GM13977 (cell line): ENCODE results near the gene TBXT.

Experiments used
- DNase-seq: peaks from one replicate; pipeline ENCODE4 v3.0.0; 2012; ENCODE audit warnings: low spot score
- in situ Hi-C: fragments of 300-500 bp; cut with MboI; formaldehyde crosslinking; loops from one replicate; pipeline ENCODE4 v1.12.0; 2022; ENCODE audit warnings: low sequenced_read_pairs, low pct_unique_long_range_greater_than_20kb, mixed read lengths, inconsistent platforms; ENCODE audit not compliant: unreplicated experiment
- TF ChIP-seq, protein P1 (sequence below): IDR thresholded peaks from 2 replicates; pipeline ENCODE4 v1.5.1; 2012; ENCODE audit warnings: mild to moderate bottlenecking, control low read depth; ENCODE audit not compliant: insufficient read depth; ENCODE audit errors: extremely low read depth, missing control alignments

The TBXT gene

DNA sequence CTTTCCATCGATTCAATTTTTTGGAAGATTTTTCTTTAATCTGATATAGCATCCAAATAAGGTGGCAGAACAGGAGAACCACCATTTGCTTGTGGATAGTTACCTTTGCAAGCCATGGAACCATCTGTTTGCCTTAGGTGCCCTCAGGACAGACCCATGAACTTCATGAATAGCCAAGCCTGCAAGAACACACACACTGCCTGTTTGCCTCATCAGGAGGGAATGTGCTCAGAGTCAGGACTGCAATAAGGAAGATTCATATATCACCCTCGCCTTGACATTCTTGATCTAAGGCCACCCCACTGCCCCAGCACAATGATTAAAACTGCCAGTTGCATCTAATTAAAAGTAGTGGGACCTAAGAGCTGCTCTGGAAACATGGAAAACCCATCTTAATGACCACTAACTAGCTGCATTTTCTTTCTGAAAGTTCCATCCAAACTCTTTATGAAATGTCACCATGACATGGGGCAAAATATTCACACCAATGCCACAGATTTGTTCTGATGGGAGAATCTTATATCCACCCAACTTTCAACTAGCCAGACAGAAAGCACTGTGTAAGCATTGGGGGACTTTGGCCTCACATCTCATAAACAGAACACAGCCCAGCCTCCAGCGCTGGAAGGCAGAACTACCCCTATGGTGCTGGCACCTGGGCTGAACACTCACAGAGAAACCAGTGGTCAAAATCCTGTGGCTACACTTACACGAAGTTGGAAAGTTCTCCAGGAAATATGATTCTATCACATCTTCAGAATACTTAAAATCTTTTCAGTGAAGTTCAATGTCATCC lies 48.3 kb downstream of the TBXT start:
- DNase-seq = no peak
- TF ChIP-seq, protein P1, sequence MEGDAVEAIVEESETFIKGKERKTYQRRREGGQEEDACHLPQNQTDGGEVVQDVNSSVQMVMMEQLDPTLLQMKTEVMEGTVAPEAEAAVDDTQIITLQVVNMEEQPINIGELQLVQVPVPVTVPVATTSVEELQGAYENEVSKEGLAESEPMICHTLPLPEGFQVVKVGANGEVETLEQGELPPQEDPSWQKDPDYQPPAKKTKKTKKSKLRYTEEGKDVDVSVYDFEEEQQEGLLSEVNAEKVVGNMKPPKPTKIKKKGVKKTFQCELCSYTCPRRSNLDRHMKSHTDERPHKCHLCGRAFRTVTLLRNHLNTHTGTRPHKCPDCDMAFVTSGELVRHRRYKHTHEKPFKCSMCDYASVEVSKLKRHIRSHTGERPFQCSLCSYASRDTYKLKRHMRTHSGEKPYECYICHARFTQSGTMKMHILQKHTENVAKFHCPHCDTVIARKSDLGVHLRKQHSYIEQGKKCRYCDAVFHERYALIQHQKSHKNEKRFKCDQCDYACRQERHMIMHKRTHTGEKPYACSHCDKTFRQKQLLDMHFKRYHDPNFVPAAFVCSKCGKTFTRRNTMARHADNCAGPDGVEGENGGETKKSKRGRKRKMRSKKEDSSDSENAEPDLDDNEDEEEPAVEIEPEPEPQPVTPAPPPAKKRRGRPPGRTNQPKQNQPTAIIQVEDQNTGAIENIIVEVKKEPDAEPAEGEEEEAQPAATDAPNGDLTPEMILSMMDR = no peak
- in situ Hi-C loops = no loop called here

DNA sequence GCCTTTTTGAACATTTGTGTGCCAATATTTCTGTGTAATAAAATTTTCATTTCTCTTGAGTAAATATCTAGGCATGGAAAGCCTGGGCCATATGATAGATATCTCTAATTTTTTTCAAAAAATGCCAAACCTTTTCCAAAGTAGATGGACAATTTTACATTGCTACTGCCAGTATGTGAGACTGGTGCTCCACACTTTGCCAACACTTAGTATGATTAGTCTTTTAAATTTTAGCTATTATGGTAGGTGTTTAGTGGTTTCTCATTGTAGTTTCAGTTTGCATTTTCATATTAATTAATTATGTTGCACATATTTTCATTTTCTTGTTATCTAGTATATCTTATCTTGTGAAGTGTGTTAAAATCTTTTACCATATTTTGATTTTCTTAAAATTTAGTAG lies 52.0 kb downstream of the TBXT start:
- in situ Hi-C loops = no loop called here
- DNase-seq = no peak
- TF ChIP-seq, protein P1 = no peak

DNA sequence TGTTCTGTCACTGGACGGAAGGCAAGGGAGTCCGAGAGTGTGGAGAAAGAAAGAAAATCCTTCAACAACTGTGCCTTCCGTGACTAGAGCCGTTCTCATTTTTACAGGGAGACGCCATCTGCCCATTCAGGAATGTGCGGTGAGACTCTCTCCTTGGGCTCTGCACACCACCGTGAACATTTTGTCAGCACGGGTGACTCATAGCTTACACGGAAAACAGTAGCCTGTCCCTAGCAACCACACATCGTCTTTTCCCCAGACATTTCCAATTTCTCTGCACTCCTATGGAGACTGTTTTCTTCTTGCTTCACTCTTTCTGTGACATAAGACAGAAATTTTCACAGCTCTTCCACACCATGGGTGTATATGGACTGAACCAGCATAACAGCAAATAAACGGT lies 55.1 kb downstream of the TBXT start:
- in situ Hi-C loops = no loop called here
- TF ChIP-seq, protein P1 = no peak
- DNase-seq = no peak

DNA sequence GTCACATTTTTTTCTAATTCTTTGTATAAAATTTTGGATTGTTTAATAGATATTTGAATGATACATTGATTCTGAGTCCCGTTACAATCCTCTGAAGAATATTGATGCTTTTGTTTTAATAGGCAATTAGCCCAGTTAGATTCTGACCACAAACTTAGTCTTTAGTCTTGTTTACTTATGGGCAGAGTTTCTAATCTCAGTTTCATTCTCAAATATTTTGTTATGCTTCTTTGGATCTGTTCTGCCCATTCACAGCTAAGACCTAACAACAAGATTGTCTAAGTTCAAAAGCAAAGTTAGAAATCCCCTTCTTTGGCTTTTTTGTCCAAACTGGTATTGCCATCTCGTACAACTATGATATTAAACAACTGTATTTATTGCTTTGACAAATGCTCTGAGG lies 58.0 kb downstream of the TBXT start:
- TF ChIP-seq, protein P1 = no peak
- in situ Hi-C loops = loop anchor here (10.0 kb wide), 1 partner anchor 225 kb away; no protein-coding TSS in a partner anchor
- no peak for DNase-seq
